ENCODE measurements around the gene HLA-DMA.

DNA sequence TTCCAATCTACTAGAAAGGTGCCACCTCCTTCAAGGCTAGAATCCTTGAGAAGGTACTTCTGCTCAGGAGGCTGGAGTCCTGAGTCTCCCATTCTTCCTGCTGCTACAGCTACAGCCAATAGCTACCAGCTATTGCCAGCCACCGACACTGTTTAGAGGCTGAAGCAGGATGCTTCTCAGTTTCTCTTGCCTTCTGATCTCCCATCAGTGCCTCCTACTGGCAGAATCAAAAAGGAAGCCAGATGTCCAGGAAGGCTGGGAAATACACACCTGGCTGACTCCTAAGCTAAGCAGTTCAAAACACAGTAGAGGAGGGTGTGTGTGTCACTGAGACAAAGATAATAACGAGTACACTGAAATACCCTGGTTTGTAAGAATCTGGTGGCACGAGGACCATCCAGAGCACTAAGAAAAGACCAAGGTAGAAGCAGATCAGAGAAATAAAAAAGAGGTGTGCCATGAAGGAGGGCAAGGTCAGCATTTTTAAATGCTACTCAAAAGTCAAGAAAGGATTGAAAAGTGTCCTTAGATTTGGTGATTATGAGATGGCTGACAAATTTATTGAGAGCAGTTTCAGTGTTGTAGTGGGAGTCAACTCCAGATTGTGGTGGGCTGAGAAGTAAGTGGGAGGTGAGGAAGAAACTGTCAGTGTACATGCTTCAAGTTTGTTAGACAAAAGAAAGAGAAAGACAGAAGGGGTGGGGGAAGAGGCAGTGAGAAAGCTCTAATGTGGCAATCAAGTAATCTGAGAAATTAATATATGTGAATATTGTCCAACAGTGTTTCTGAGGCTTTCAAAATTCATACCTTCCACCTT, 2.3 kb upstream of the HLA-DMA start:
- TF ChIP-seq POLR2A (IDR thresholded peaks at IDR 0.05; ENCODE audit: low read length) = no peak
- no peak for TF ChIP-seq GATA1 (IDR thresholded peaks at IDR 0.05; ENCODE audit: low read depth, low read length)
